ENCODE measurements around the gene RIOK1.
"Not testable (repeated sequence)": the region's sequence is repeated elsewhere in the genome, so short reads cannot be mapped to it uniquely, and the experiment has no call there.

Gene RIOK1

DNA sequence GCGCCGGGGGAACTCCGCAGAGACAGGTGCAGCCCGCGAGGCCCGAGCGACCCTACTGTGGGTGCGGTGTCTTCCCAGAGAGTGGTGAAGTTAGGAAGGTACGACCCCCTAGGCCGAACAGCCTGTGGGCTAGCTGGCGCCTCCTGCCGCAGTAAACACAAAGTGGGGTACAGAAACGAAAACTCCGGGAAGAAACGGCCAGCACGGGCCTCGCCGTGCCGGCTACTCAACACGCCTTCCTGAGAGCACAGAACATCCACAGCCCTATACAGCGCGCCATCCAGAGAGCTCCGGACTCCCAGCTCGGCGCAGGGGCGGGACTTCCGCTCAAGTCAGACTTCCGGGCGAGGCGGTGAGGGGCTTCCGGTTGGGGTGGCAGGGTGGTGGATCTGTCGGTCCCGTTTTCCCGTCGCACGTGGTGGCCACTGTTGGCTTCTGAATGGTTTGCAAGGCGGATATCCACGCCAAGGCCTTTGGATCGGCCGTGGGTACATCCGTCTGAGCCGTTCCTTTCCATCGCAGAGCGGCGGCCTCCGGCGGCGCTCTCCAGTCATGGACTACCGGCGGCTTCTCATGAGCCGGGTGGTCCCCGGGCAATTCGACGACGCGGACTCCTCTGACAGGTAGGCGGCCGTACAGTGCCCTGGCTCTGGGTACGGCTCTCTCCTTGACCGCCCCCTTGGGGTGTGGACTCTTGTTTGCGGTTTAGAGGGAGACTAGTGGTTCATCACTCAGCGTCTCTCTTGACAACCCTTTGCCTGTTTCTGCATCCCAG is at the start of gene RIOK1, which contains the start of gene CAGE1:
Gene RIOK1 (plus strand): TSS at position 358 of the 775 bp plus-strand sequence. CDS start 195 bp downstream, at position 553.
Gene CAGE1 (minus strand): TSS at position 292 of the 775 bp plus-strand sequence. CDS start 2,569 bp downstream, outside the sequence.
- DNase-seq (ENCODE audit: low spot score), result peak; percentile 93

DNA sequence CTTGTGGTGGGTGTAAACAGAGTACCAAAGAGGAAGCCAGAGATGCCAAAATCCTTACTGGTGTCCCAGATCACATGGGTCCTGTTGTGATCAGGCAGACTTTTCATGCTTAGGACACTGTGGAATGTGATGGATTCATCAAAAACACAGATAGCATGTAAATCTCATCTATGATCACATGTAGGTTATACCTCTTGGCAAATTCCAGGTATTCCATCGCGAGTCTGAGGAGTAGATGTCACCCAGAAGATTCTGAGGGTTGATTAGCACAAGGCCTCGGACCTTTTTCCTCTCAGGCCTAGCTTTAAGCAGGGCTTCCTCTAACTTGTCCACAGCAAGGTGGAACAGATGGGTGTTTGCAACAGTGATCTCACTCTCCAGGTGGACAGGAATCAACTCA is 48.3 kb upstream of the RIOK1 start:
- no peak for DNase-seq (ENCODE audit: low spot score)

DNA sequence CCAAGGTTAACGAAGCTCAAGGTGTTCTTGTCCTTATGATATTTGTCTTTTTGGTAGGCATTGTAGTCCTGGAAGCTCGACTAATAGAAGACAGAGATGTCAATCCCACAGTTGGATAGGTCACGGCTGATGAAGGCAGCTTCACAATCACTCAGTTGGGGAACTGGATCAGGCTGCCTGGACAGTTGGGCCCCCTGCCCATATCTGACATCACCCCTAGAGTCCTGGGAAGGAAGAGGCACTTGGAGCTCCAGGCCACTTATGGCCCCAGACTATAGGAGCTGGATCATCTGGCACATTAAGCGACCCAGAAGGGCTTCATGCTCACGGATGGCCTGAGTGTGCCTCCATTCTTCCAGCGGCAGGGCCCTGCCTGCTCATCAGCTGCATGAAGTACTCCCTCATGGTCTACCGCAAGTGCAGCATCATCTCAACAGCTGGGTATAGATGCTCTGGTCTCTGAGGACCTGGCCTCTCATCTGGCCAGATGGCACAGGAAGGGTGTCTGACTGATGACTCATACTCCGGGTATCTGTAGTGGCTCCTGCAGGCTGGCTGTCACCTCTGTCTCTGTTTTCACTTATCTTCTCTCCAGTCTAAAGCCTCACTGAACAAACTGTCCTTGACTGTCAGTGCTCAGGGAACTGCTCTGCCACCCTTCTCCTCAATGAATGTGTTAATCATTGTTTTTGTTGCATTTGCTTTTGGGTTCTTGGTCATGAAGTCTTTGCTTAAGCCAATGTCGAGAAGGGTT is 47.4 kb upstream of the RIOK1 start:
- no peak for DNase-seq (ENCODE audit: low spot score)

DNA sequence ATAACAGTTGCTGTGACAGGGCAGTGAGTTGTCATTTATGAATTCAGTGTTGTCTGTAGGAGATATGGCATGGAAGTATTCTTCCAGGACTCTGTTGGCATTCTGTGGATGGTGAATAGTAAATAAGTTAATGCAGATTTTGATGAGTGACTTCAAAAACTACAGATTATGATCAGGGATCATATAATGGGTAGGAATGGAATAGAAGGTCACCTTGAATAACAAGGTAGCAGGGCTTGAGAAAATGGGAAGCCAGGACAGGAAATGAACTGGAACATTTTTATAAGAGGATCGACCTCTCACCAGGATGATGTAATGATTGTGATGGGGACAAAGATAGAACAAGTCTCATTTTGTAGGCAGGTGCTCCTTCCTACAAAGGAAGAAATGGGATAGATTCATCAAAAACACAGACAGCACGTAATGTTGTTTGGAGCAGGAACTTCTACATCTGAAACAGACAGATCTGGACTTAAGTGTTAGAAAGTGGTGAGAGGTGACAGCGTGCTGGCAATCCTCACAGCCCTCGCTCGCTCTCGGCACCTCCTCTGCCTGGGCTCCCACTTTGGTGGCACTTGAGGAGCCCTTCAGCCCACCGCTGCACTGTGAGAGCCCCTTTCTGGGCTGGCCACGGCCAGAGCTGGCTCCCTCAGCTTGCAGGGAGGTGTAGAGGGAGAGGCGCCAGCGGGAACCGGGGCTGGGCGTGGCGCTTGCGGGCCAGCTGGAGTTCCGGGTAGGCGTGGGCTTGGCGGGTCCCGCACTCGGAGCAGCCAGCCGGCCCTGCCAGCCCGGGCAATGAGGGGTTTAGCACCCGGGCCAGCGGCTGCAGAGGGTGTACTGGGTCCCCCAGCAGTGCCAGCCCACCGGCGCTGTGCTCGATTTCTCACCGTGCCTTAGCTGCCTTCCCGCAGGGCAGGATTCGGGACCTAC is 45.8 kb upstream of the RIOK1 start:
- DNase-seq (ENCODE audit: low spot score), result no peak

GRCh38 chr6:7344773-7345450 is 44.7 kb upstream of the RIOK1 start:
- not testable (repeated sequence) for DNase-seq (ENCODE audit: low spot score)

DNA sequence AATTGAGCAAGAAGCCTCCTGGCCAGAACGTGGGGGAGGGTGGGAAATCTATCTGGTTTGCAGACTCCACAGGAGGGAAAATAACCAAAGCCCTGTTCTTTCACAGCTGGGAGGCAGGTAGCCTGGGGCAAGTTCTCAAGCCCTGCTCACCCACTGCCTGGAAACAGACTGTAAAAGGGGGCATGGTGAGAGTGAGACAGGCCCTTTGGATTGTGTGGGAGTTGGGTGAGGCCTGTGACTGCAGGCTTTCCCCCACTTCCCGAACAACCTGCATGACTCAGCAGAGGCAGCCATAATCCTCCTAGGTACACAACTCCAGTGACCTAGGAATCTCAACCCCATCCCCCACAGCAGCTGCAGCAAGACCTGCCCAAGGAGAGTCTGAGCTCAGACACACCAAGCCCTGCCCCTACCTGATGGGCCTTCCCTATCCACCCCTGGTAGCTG is 42.0 kb upstream of the RIOK1 start:
- not testable (repeated sequence) for DNase-seq (ENCODE audit: low spot score)

- not testable (repeated sequence) for DNase-seq (ENCODE audit: low spot score)
Measured at GRCh38 chr6:7350591-7350990, 39.0 kb upstream of the RIOK1 start.

GRCh38 chr6:7351916-7352315 is 37.7 kb upstream of the RIOK1 start:
- not testable (repeated sequence) for DNase-seq (ENCODE audit: low spot score)

- no peak for DNase-seq (ENCODE audit: low spot score)
Measured at GRCh38 chr6:7367408-7367807, 22.2 kb upstream of the RIOK1 start.

- DNase-seq (ENCODE audit: low spot score), result no peak
Measured at GRCh38 chr6:7373739-7374138, 15.9 kb upstream of the RIOK1 start.

DNA sequence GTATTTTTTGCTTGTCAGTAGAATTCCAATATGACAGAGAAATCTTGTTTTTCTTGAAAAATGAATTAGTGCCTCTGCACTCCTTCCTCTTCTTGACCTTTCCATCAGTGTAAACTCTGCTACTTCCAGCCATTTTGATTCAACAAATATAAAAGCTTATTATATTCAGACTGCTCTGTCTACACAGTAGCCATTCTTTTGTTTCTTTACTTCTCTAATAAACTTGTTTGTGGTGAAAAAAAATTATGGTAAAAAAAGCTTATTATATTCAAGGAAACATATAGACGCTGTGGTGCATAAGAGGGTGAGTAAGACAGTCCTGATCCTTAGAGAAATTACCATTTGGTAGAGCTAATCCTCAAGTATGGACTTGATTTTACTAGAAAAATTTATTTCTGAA is 11.6 kb upstream of the RIOK1 start:
- DNase-seq (ENCODE audit: low spot score), result no peak

- no peak for DNase-seq (ENCODE audit: low spot score)
Measured at GRCh38 chr6:7378740-7379139, 10.9 kb upstream of the RIOK1 start.

DNA sequence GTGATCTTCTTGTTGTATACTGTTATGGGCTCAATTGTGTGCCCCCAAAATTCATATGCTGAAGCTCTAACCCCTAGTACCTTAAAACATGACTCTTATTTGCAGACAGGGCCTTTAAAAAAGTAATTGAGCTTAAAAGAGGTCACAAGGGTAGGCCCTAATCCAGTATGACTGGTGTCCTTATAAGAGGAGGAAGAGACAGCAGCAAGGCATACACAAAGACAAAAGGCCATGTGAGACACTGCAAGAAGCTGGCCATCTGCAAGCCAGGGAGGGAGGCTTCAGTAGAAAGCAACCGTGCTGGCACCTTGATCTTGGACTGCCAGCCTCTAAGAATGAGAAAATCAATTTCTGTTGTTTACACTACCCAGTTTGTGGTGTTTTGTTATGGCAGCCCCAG is 8.5 kb upstream of the RIOK1 start:
- DNase-seq (ENCODE audit: low spot score), result no peak

DNA sequence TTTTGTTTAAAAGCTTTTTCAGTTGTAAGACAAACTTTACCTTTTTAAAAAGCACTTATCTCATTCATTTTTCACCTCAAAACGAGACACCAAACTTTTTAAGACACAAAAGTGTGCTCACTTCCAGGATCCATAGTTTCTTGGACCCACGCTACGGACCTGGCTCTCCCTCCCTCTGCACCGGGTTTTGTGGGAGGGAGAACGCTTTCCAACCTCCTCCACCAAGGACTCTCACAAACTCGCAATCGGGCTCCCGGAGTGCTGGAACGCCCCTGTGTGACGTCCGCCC is 502 bp upstream of the RIOK1 start:
- no peak for DNase-seq (ENCODE audit: low spot score)

GRCh38 chr6:7390226-7390878 is 744 bp downstream of the RIOK1 start:
- no peak for DNase-seq (ENCODE audit: low spot score)

DNA sequence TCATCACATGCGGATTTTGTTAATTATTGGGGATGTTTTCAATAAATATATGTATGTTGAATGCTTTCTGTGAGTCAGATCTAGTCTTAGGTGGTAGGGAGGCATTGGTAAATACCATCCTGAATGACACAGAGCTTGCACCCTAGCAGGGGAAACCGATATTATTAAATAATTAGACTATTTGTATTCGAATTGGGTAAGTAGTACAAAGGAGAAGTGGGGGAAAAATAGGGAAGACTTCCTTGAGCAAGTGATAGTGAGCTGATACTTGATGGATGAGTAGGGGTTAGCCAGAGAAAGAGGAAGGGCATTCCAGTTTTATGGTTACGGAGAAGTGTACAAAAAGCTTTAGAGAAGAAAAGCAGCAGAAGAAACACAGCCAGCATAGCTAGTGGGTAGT is 1.5 kb downstream of the RIOK1 start:
- DNase-seq (ENCODE audit: low spot score), result no peak

- no peak for DNase-seq (ENCODE audit: low spot score)
Measured at GRCh38 chr6:7392402-7392801, 2.8 kb downstream of the RIOK1 start.

DNA sequence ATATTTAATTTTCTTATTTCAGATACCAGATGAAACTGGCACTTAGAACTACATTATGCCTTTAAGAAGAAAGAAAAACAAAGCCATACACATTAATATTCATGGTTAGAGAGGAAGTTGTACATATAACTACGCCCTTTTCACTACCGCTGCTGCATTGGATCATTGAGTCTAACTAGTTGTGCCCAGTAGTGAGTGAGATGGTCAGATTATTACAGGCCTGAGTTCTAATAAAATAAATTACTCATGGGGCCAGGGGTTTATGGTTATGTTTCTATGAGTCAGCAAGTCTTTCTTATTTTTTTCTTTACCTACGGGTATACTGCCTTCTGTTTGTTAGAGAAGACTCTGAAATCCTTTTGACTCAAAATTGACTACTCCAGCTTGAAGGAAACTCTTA is 11.5 kb downstream of the RIOK1 start:
- no peak for DNase-seq (ENCODE audit: low spot score)

DNA sequence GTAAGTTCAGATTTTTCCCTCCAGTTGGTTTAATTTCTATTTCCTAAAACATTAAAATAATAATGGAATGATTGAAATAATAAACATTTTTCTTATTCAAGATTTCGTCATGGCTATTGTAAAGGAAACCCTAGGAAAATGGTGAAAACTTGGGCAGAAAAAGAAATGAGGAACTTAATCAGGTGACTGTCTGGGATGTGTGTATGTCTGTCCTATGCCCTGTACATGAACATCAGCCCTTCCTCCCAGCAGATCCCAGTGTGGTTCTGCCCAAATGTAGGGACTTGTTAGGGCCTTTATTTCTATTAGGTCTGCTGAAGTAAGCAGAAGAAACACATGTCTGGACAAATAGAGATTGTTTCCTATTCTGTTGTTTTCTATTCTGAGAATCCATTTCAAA is 13.1 kb downstream of the RIOK1 start:
- no peak for DNase-seq (ENCODE audit: low spot score)

GRCh38 chr6:7404546-7404945 is 14.9 kb downstream of the RIOK1 start:
- DNase-seq (ENCODE audit: low spot score), result no peak

DNA sequence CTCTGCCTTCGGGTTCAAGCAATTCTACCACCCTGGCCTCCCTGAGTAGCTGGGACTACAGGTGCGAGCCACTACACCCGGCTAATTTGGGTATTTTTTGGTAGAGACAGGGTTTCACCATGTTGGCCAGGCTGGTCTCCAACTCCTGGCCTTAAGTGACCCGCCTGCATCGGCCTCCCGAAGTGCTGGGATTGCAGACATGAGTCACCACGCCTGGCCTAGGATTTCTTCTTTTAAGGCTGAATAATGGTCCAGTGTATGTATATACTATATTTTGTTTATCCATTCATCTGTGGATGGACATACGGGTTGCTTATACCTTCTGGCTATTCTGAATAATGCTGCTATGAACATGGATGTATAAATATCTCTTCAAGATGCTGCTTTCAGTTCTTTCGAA is 17.1 kb downstream of the RIOK1 start:
- DNase-seq (ENCODE audit: low spot score), result no peak
